CD4-positive, alpha-beta T cell (primary cell): ENCODE data around the gene SLC36A1. TPM values are rescaled to one million over a fixed set of nuclear protein-coding genes. Genes with fewer than 3 reads are reported as not detected.
A peak's percentile ranks its signal among the peaks of the same experiment; 100 is the strongest.

Experiments
- ATAC-seq: fragments of 200-7000 bp; cut with Tn5 transposase; one replicate; pipeline ENCODE4 v1.10.0; 2022; ENCODE audit warnings: mild to moderate bottlenecking; ENCODE audit not compliant: poor library complexity
- CTCF ChIA-PET: fragments of 350-600 bp; sonication (Branson Sonifier 250); formaldehyde crosslinking; loops from one replicate; lab custom pipeline; 2021; ENCODE audit warnings: antibody characterized with exemption, inconsistent platforms; lab: Charles Lee
- POLR2A ChIA-PET: fragments of 350-600 bp; sonication (Branson Sonifier 250); formaldehyde crosslinking; loops from one replicate; lab custom pipeline; 2021; ENCODE audit warnings: antibody characterized with exemption, inconsistent platforms; lab: Charles Lee
- DNase-seq, 14 experiments: peaks; one replicate each; pipeline ENCODE4 v3.0.0-alpha.2; 2013 to 2020; ENCODE audit warnings: mixed read lengths in 2 of 14
- H3K27ac ChIP-seq, 2 donors: one replicate each; pipeline versions ENCODE4 v1.5.1 to v1.7.0; 2013; ENCODE audit warnings: low read length in 2 of 2, low read depth in 1 of 2, mild to moderate bottlenecking in 1 of 2
- H3K27me3 ChIP-seq, 2 experiments: 1 replicate in 1 of 2; 2 replicates in 1 of 2; pipeline versions ENCODE4 v1.6.1 to v1.7.0; 2013; ENCODE audit warnings: low read length in 2 of 2, control low read depth in 1 of 2, mild to moderate bottlenecking in 1 of 2, moderate library complexity in 1 of 2; ENCODE audit not compliant: insufficient read depth in 2 of 2, control insufficient read depth in 1 of 2
- H3K36me3 ChIP-seq: one replicate; pipeline ENCODE4 v1.6.1; 2013; ENCODE audit warnings: low read length, control low read depth; ENCODE audit not compliant: insufficient read depth
- H3K4me1 ChIP-seq: one replicate; pipeline ENCODE4 v1.6.1; 2013; ENCODE audit warnings: low read length, control low read depth; ENCODE audit not compliant: insufficient read depth
- H3K4me3 ChIP-seq: one replicate; pipeline ENCODE4 v1.5.1; 2013; ENCODE audit warnings: mild to moderate bottlenecking, low read length, moderate library complexity
- H3K9me3 ChIP-seq, 2 experiments: 1 replicate in 1 of 2; 2 replicates in 1 of 2; pipeline versions ENCODE4 v1.6.1 to v1.7.0; 2013; ENCODE audit warnings: low read length in 2 of 2, mild to moderate bottlenecking in 2 of 2, control low read depth in 1 of 2, moderate library complexity in 1 of 2; ENCODE audit not compliant: control insufficient read depth in 1 of 2, insufficient read depth in 1 of 2
- H3K27ac Mint-ChIP-seq: one replicate; pipeline ENCODE4 v1.8.0; 2020; ENCODE audit warnings: mixed read lengths
- H3K27me3 Mint-ChIP-seq: one replicate; pipeline ENCODE4 v1.8.0; 2021; ENCODE audit warnings: mixed read lengths
- H3K36me3 Mint-ChIP-seq: one replicate; pipeline ENCODE4 v1.8.0; 2021; ENCODE audit warnings: low read depth, mixed read lengths
- H3K4me1 Mint-ChIP-seq: one replicate; pipeline ENCODE4 v1.8.0; 2021; ENCODE audit warnings: low read depth, mixed read lengths
- H3K4me3 Mint-ChIP-seq: one replicate; pipeline ENCODE4 v1.8.0; 2020; ENCODE audit warnings: mild to moderate bottlenecking, mixed read lengths
- H3K9me3 Mint-ChIP-seq: one replicate; pipeline ENCODE4 v1.8.0; 2020; ENCODE audit warnings: mixed read lengths
- intact Hi-C, 2 experiments: fragments of 100-400 bp; cut with DNase I in 1 of 2; cut with micrococcal nuclease in 1 of 2; formaldehyde crosslinking; loops; one replicate each; pipeline versions ENCODE4 v1.15.1 to v1.9.0; 2023 to 2025; cut with DNase I, micrococcal nuclease
- total RNA-seq, 174 experiments: library from RNA in 2 of 174; stranded (reverse) in 2 of 174; gene quantifications; one replicate each; pipeline ENCODE4 v1.2.3 and lab custom pipeline; 2021 to 2026
- TF ChIP-seq, protein P1 (sequence below): fragments of 200-600 bp; IDR thresholded peaks from one replicate; pipeline ENCODE4 v1.8.0; 2022; ENCODE audit warnings: antibody characterized with exemption, mild to moderate bottlenecking

The SLC36A1 gene
- total RNA-seq, 2 experiments from 2014 or later: 2.2 to 2.8 TPM

GRCh38 chr5:151432210-151432609 is 15.2 kb upstream of the SLC36A1 start:
- no peak overlapping the region for H3K4me3 Mint-ChIP-seq
- TF ChIP-seq, protein P1, sequence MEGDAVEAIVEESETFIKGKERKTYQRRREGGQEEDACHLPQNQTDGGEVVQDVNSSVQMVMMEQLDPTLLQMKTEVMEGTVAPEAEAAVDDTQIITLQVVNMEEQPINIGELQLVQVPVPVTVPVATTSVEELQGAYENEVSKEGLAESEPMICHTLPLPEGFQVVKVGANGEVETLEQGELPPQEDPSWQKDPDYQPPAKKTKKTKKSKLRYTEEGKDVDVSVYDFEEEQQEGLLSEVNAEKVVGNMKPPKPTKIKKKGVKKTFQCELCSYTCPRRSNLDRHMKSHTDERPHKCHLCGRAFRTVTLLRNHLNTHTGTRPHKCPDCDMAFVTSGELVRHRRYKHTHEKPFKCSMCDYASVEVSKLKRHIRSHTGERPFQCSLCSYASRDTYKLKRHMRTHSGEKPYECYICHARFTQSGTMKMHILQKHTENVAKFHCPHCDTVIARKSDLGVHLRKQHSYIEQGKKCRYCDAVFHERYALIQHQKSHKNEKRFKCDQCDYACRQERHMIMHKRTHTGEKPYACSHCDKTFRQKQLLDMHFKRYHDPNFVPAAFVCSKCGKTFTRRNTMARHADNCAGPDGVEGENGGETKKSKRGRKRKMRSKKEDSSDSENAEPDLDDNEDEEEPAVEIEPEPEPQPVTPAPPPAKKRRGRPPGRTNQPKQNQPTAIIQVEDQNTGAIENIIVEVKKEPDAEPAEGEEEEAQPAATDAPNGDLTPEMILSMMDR: no peak
- Histone ChIP-seq H3K4me3 (no peak overlapping the region), H3K27ac (no peak overlapping the region), H3K27me3 (peaks cover 0 to 5% of the 10 kb centered on the region in 2 experiments), H3K4me1 (no peaks in the 10 kb centered on the region), H3K9me3 (no peaks in the 10 kb centered on the region), H3K36me3 (no peaks in the 10 kb centered on the region)
- H3K9me3 Mint-ChIP-seq: no peaks in the 10 kb centered on the region
- DNase-seq: no peak
- POLR2A ChIA-PET: no interaction called here
- H3K36me3 Mint-ChIP-seq: no peaks in the 10 kb centered on the region
- no peaks in the 10 kb centered on the region for H3K4me1 Mint-ChIP-seq
- ATAC-seq: no peak
- H3K27me3 Mint-ChIP-seq: peaks cover 23% of the 10 kb centered on the region
- CTCF ChIA-PET: no interaction called here
- H3K27ac Mint-ChIP-seq: no peak overlapping the region
- intact Hi-C loops: no loop called here

GRCh38 chr5:151434570-151435237 is 12.7 kb upstream of the SLC36A1 start:
- POLR2A ChIA-PET: no interaction called here
- TF ChIP-seq, protein P1: no peak
- intact Hi-C loops: no loop called here
- Mint-ChIP-seq H3K27me3 (peaks cover 30% of the 10 kb centered on the region), H3K36me3 (no peaks in the 10 kb centered on the region), H3K9me3 (no peaks in the 10 kb centered on the region), H3K4me3 (no peak overlapping the region), H3K4me1 (no peaks in the 10 kb centered on the region), H3K27ac (no peak overlapping the region)
- H3K4me1 ChIP-seq: no peaks in the 10 kb centered on the region
- H3K36me3 ChIP-seq: no peaks in the 10 kb centered on the region
- no peaks in the 10 kb centered on the region for H3K9me3 ChIP-seq
- H3K27ac ChIP-seq: no peak overlapping the region
- CTCF ChIA-PET: no interaction called here
- peaks cover 0 to 5% of the 10 kb centered on the region in 2 experiments for H3K27me3 ChIP-seq
- ATAC-seq (no peak), DNase-seq (no peak)
- H3K4me3 ChIP-seq: no peak overlapping the region

DNA sequence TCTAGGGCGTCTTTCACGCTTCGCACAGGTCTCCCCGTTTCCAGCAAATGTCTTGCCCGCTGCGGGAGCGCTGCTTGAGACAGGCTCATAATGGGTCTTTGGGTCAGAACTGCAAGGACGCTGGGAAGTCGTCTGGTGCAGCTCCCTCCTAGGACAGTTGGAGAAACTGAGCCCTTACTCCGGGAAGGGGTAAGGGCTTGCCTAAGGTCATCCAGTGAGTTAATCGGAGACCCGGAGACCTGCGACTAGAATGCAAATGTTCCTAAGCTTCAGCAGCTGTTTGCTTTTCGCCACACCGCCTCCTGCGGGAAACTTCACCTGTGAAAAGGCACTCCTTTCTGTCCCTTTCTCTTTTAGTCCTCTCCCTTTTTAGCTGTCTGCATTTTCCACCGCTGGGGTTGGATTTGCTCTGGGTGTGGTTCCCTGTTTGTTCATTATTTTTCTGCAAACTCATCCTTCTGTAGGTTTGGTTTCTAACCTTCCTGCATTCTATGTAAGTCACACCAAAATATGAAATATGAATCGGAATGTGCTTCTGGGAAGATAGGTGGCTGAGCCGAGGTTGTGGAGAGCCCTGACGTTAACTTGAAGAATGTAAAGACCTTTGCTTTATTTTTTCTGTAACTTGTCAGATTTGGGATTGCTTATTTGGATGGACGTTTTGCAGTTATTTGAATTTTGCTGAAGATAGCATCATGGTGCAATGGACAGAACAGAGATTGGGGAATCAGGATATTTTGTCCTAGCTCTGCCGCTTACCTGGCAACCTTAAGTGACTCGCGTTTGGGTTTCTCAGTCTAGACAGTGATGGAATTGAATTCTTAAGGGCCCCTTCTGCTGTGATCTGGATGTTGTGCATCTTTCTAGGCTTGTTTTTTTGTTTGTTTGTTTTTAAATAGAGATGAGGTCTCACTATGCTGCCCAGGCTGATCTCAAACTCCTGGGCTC is 909 bp downstream of the SLC36A1 start:
- CTCF ChIA-PET: interaction anchor here (1.6 to 2.4 kb wide), 6 partner anchors 11 to 211 kb away, joined by 5 to 35 read pairs (median 10); no protein-coding TSS in a partner anchor
- peak overlapping the region; percentile 93 for H3K4me3 ChIP-seq
- no peaks in the 10 kb centered on the region for H3K9me3 ChIP-seq
- Mint-ChIP-seq H3K9me3 (no peaks in the 10 kb centered on the region), H3K27ac (peak overlapping the region; percentile 68), H3K27me3 (peaks cover 24% of the 10 kb centered on the region), H3K4me1 (peaks cover 23% of the 10 kb centered on the region), H3K36me3 (no peaks in the 10 kb centered on the region), H3K4me3 (peak overlapping the region; percentile 98)
- no peaks in the 10 kb centered on the region for H3K36me3 ChIP-seq
- ATAC-seq: no peak
- POLR2A ChIA-PET: interaction anchor here (1.0 to 2.8 kb wide), 6 partner anchors 8 to 323 kb away, joined by 3 to 24 read pairs (median 6); partner anchors contain the start of gene G3BP1
- peaks cover 0 to 9% of the 10 kb centered on the region in 2 experiments for H3K27me3 ChIP-seq
- peaks cover 18% of the 10 kb centered on the region for H3K4me1 ChIP-seq
- TF ChIP-seq, protein P1: no peak
- H3K27ac ChIP-seq: peak overlapping the region in 1 of 2 donors; percentile 47
- DNase-seq: peak in 11 of 14 experiments; percentile 0 to 49 (median 8)
- intact Hi-C loops: loop anchor here in 1 of 2 experiments (5.0 kb wide), 2 partner anchors 294 to 324 kb away; partner anchors contain the start of gene G3BP1
